H9 (cell line): ENCODE measurements around the gene RAB11FIP4. TPM values are rescaled to one million over a fixed set of nuclear protein-coding genes. Genes with fewer than 3 reads are reported as not detected.

Experiments
- DNase-seq: peaks from one replicate; pipeline ENCODE4 v3.0.0-alpha.2; 2017
- H2AFZ ChIP-seq: one replicate; pipeline ENCODE4 v1.6.1; 2013; ENCODE audit warnings: mild to moderate bottlenecking, low read length, control low read depth, moderate library complexity
- H2AK5ac ChIP-seq: 2 replicates; pipeline ENCODE4 v1.6.1; 2013; ENCODE audit warnings: low read length, control low read depth, mixed read lengths; ENCODE audit not compliant: insufficient read length
- H2BK120ac ChIP-seq: one replicate; pipeline ENCODE4 v1.6.1; 2013; ENCODE audit warnings: low read depth, mild to moderate bottlenecking, low read length, control low read depth, inconsistent platforms; ENCODE audit not compliant: poor library complexity, severe bottlenecking
- H2BK12ac ChIP-seq: 2 replicates; pipeline ENCODE4 v1.6.1; 2013; ENCODE audit warnings: low read length, control low read depth, mixed read lengths, low read depth; ENCODE audit not compliant: insufficient read length
- H2BK15ac ChIP-seq: 2 replicates; pipeline ENCODE4 v1.6.1; 2013; ENCODE audit warnings: low read depth, low read length, control low read depth
- H2BK20ac ChIP-seq: one replicate; pipeline ENCODE4 v1.6.1; 2013; ENCODE audit warnings: low read depth, mild to moderate bottlenecking, low read length, control low read depth, inconsistent platforms; ENCODE audit not compliant: poor library complexity, severe bottlenecking
- H2BK5ac ChIP-seq: 2 replicates; pipeline ENCODE4 v1.6.1; 2013; ENCODE audit warnings: low read length, control low read depth, mixed read lengths; ENCODE audit not compliant: insufficient read length
- H3K14ac ChIP-seq: 2 replicates; pipeline ENCODE4 v1.6.1; 2013; ENCODE audit warnings: low read length, control low read depth; ENCODE audit not compliant: insufficient read depth
- H3K18ac ChIP-seq: 2 replicates; pipeline ENCODE4 v1.6.1; 2013; ENCODE audit warnings: low read depth, mild to moderate bottlenecking, mixed read lengths, low read length, control low read depth; ENCODE audit not compliant: insufficient read length
- H3K23ac ChIP-seq: 2 replicates; pipeline ENCODE4 v1.6.1; 2013; ENCODE audit warnings: low read length, control low read depth, mixed read lengths, low read depth; ENCODE audit not compliant: insufficient read length
- H3K23me2 ChIP-seq: 2 replicates; pipeline ENCODE4 v1.6.1; 2013; ENCODE audit warnings: low read depth, mild to moderate bottlenecking, mixed read lengths, low read length, control low read depth; ENCODE audit not compliant: insufficient read length, poor library complexity, severe bottlenecking
- H3K27ac ChIP-seq: 2 replicates; pipeline ENCODE4 v1.5.1; 2013; ENCODE audit warnings: low read length, control low read depth, mixed read lengths, low read depth; ENCODE audit not compliant: insufficient read length
- H3K27me3 ChIP-seq: 2 replicates; pipeline ENCODE4 v1.6.1; 2013; ENCODE audit warnings: low read length, control low read depth, inconsistent platforms; ENCODE audit not compliant: insufficient read depth
- H3K4ac ChIP-seq: 2 replicates; pipeline ENCODE4 v1.6.1; 2013; ENCODE audit warnings: low read depth, mild to moderate bottlenecking, control low read depth, inconsistent platforms, low read length, moderate library complexity
- H3K4me1 ChIP-seq: 2 replicates; pipeline ENCODE4 v1.6.1; 2013; ENCODE audit warnings: low read length, control low read depth, inconsistent platforms; ENCODE audit not compliant: insufficient read depth
- H3K4me2 ChIP-seq: 2 replicates; pipeline ENCODE4 v1.6.1; 2013; ENCODE audit warnings: low read length, control low read depth, mixed read lengths; ENCODE audit not compliant: insufficient read length, insufficient read depth
- H3K56ac ChIP-seq: 2 replicates; pipeline ENCODE4 v1.6.1; 2013; ENCODE audit warnings: low read depth, mild to moderate bottlenecking, mixed read lengths, low read length, control low read depth; ENCODE audit not compliant: insufficient read length
- H3K79me1 ChIP-seq: 2 replicates; pipeline ENCODE4 v1.6.1; 2013; ENCODE audit warnings: low read depth, mild to moderate bottlenecking, moderate library complexity, low read length, control low read depth, inconsistent platforms; ENCODE audit not compliant: insufficient read depth, poor library complexity, severe bottlenecking
- H3K79me2 ChIP-seq: 2 replicates; pipeline ENCODE4 v1.6.1; 2013; ENCODE audit warnings: low read length, control low read depth, inconsistent platforms; ENCODE audit not compliant: insufficient read depth
- H3K9ac ChIP-seq: 2 replicates; pipeline ENCODE4 v1.6.1; 2013; ENCODE audit warnings: low read length, control low read depth, mixed read lengths; ENCODE audit not compliant: insufficient read length; ENCODE audit errors: extremely low read depth
- H3K9me3 ChIP-seq: one replicate; pipeline ENCODE4 v1.6.1; 2013; ENCODE audit warnings: low read depth, low read length, inconsistent platforms; ENCODE audit not compliant: control insufficient read depth
- H3T11ph ChIP-seq: one replicate; pipeline ENCODE4 v1.6.1; 2013; ENCODE audit warnings: mild to moderate bottlenecking, low read length, control low read depth, inconsistent platforms
- H4K20me1 ChIP-seq: one replicate; pipeline ENCODE4 v1.6.1; 2013; ENCODE audit not compliant: control insufficient read depth, insufficient read length, insufficient read depth
- H4K5ac ChIP-seq: 2 replicates; pipeline ENCODE4 v1.6.1; 2013; ENCODE audit warnings: low read depth, mild to moderate bottlenecking, mixed read lengths, low read length, control low read depth; ENCODE audit not compliant: insufficient read length
- H4K8ac ChIP-seq: replicated peaks from 2 replicates; pipeline ENCODE4 v1.6.1; 2013; ENCODE audit warnings: low read length, control low read depth, mixed read lengths, low read depth; ENCODE audit not compliant: insufficient read length
- H4K91ac ChIP-seq: 2 replicates; pipeline ENCODE4 v1.6.1; 2013; ENCODE audit warnings: low read depth, mild to moderate bottlenecking, moderate library complexity, mixed read lengths, low read length, control low read depth; ENCODE audit not compliant: insufficient read length
- H3K27ac Mint-ChIP-seq, 3 experiments: 2 replicates in 2 of 3; 3 replicates in 1 of 3; pipeline ENCODE4 v1.8.0; 2020 to 2021; ENCODE audit warnings: mixed read lengths in 3 of 3, mild to moderate bottlenecking in 1 of 3, moderate library complexity in 1 of 3
- H3K27me3 Mint-ChIP-seq: 2 replicates; pipeline ENCODE4 v1.8.0; 2021; ENCODE audit warnings: low read depth, mild to moderate bottlenecking, moderate library complexity, mixed read lengths
- H3K36me3 Mint-ChIP-seq, 3 experiments: 2 replicates in 2 of 3; 3 replicates in 1 of 3; pipeline ENCODE4 v1.8.0; 2020 to 2021; ENCODE audit warnings: low read depth in 3 of 3, mixed read lengths in 3 of 3; ENCODE audit not compliant: insufficient read depth in 1 of 3
- H3K4me1 Mint-ChIP-seq, 2 experiments: 2 replicates each; pipeline ENCODE4 v1.8.0; 2020; ENCODE audit warnings: mixed read lengths in 2 of 2
- H3K4me3 Mint-ChIP-seq, 2 experiments: 2 replicates in 1 of 2; 3 replicates in 1 of 2; pipeline ENCODE4 v1.8.0; 2020 to 2021; ENCODE audit warnings: mild to moderate bottlenecking in 2 of 2, mixed read lengths in 2 of 2, moderate library complexity in 1 of 2
- H3K9me3 Mint-ChIP-seq, 2 experiments: 2 replicates in 1 of 2; 3 replicates in 1 of 2; pipeline ENCODE4 v1.8.0; 2020; ENCODE audit warnings: mild to moderate bottlenecking in 2 of 2, mixed read lengths in 2 of 2, moderate library complexity in 1 of 2
- WGBS: extraction: QIAGEN DNeasy Blood & Tissue Kit; methylation state at CpG from one replicate; pipeline ENCODE4 v1.1.7; 2013; ENCODE audit warnings: missing lambda C conversion rate, low lambda C conversion rate, mixed read lengths; ENCODE audit not compliant: insufficient read length; ENCODE audit errors: extremely low coverage; 5-methylcytosine and 5-hydroxymethylcytosine counted together
- total RNA-seq: library from RNA; stranded (reverse); gene quantifications from 2 replicates; pipeline ENCODE4 v1.2.1, GENCODE V29; 2021
- TF ChIP-seq, protein P1 (sequence below): fragments of 200-600 bp; sonication (generic); conservative IDR thresholded peaks from 3 replicates; pipeline ENCODE4 v1.8.0; 2021; ENCODE audit warnings: antibody characterized with exemption, mild to moderate bottlenecking

Gene RAB11FIP4
- total RNA-seq, 1 experiment from 2014 or later: 25.7 TPM

DNA sequence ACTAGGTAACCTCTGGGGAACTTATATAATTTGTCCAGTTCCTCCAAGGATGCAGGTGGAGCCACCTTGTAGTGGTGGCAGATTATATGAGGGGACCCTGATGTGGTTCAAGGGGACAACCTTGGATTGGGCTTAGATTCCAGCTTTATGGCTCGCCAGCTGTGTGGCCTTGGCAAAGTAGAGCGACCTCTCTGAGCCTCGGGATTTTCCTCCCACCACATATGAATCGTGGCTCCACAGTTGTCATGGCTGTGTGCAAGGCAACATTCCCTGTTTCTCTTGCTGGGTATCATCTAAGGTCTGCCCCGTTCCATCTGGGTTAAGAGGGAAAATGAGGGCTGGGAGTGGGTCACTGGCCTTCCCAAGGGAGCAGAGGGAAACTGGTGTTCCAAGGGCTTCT is 104.6 kb downstream of the RAB11FIP4 start:
- Mint-ChIP-seq H3K27me3 (peaks cover 1% of the 10 kb centered on the region; the same call in 1 of the 2 replicates), H3K27ac (peak overlapping the region in 1 of 3 experiments; percentile 25; a peak in 1 of 7 replicates), H3K4me1 (peaks cover 66 to 87% of the 10 kb centered on the region in 2 experiments), H3K4me3 (no peak overlapping the region), H3K36me3 (peaks cover 0 to 4% (median 2%) of the 10 kb centered on the region in 3 experiments; a peak in 3 of 7 replicates), H3K9me3 (no peaks in the 10 kb centered on the region)
- WGBS: no CpG with 5 or more reads among the region's 5 CpGs
- Histone ChIP-seq H2BK120ac (no peak overlapping the region), H3K9ac (no peak overlapping the region), H4K91ac (no peak overlapping the region), H2BK12ac (no peak overlapping the region), H3K27me3 (no peaks in the 10 kb centered on the region), H2BK5ac (no peak overlapping the region), H3K4me2 (no peak overlapping the region), H3K27ac (no peak overlapping the region), H3T11ph (no peak overlapping the region), H4K8ac (no peak overlapping the region), H2AK5ac (no peak overlapping the region), H2BK15ac (no peak overlapping the region), H2AFZ (no peak overlapping the region), H3K4me1 (peaks cover 8% of the 10 kb centered on the region; the same call in 1 of the 2 replicates), H3K23ac (no peak overlapping the region), H3K79me2 (peaks cover 4% of the 10 kb centered on the region; the same call in 1 of the 2 replicates), H3K23me2 (no peaks in the 10 kb centered on the region), H3K79me1 (peaks cover 5% of the 10 kb centered on the region), H3K9me3 (no peaks in the 10 kb centered on the region), H4K20me1 (no peaks in the 10 kb centered on the region), H3K18ac (no peak overlapping the region), H2BK20ac (no peak overlapping the region), H4K5ac (no peak overlapping the region), H3K56ac (no peak overlapping the region), H3K4ac (no peak overlapping the region), H3K14ac (no peak overlapping the region; the same call in 1 of the 2 replicates)
- TF ChIP-seq, protein P1, sequence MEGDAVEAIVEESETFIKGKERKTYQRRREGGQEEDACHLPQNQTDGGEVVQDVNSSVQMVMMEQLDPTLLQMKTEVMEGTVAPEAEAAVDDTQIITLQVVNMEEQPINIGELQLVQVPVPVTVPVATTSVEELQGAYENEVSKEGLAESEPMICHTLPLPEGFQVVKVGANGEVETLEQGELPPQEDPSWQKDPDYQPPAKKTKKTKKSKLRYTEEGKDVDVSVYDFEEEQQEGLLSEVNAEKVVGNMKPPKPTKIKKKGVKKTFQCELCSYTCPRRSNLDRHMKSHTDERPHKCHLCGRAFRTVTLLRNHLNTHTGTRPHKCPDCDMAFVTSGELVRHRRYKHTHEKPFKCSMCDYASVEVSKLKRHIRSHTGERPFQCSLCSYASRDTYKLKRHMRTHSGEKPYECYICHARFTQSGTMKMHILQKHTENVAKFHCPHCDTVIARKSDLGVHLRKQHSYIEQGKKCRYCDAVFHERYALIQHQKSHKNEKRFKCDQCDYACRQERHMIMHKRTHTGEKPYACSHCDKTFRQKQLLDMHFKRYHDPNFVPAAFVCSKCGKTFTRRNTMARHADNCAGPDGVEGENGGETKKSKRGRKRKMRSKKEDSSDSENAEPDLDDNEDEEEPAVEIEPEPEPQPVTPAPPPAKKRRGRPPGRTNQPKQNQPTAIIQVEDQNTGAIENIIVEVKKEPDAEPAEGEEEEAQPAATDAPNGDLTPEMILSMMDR: no peak
- no peak for DNase-seq
